PC-9 (cell line): ENCODE data around the gene RAPGEF6.

Experiments used
- CTCF ChIP-seq: fragments of 200-600 bp; sonication (generic); conservative IDR thresholded peaks from 2 replicates; pipeline ENCODE4 v1.6.1; 2017; ENCODE audit warnings: mixed run types, antibody characterized with exemption, mild to moderate bottlenecking, moderate library complexity
- EZH2 ChIP-seq: fragments of 200-600 bp; sonication (generic); IDR thresholded peaks from 2 replicates; pipeline ENCODE4 v1.8.0; 2017; ENCODE audit warnings: antibody characterized with exemption, low read depth

GRCh38 chr5:131607418-131607817 lies 27.6 kb downstream of the RAPGEF6 start:
- TF ChIP-seq CTCF (no peak), EZH2 (no peak)
